ENCODE measurements around the gene SLC38A5. TPM values are rescaled to one million over a fixed set of nuclear protein-coding genes. Genes with fewer than 3 reads are reported as not detected.

The SLC38A5 gene
- total and polyA plus RNA-seq, 2 of the 13 experiments (the other 11 are each of a cell fraction or from before 2014, with no cell fraction given) = 46.1 to 73.4 TPM

- no TSS peak for BruUV-seq (replicated peaks)
- Histone ChIP-seq H4K20me1 (ENCODE audit: insufficient read depth, low read length) (no peaks in the 10 kb centered on the region), H3K4me2 (ENCODE audit: low read depth, low read length) (no peak overlapping the region), H3K27ac (ENCODE audit: extremely low read length, insufficient read depth, low read length) (no peak overlapping the region), H3K36me3 (replicated peaks in 1 of 2; ENCODE audit: control insufficient read depth in 1 of 2, insufficient read depth in 2 of 2, low read length in 2 of 2) (no peaks in the 10 kb centered on the region; a peak in 1 of 5 replicates), H3K79me2 (ENCODE audit: insufficient read depth, low read length) (no peaks in the 10 kb centered on the region), H3K9ac (ENCODE audit: insufficient read depth, low read depth, low read length) (no peak overlapping the region), H3K9me3 (ENCODE audit: low read length) (no peaks in the 10 kb centered on the region), H3K4me3 (replicated peaks in 1 of 3; ENCODE audit: insufficient read depth in 1 of 3, low read depth in 2 of 3, low read length in 3 of 3) (no peak overlapping the region), H3K4me1 (ENCODE audit: insufficient read depth, low read length) (0 out of 2 replicates have a peak, but pooled peaks cover under 1% of the 10 kb centered on the region), H3K27me3 (ENCODE audit: control insufficient read depth in 1 of 2, insufficient read depth in 2 of 2, low read length in 2 of 2) (no peaks in the 10 kb centered on the region), H2AFZ (ENCODE audit: low read length) (no peak overlapping the region)
- peak; percentile 79 for TF ChIP-seq ZNF18 (CRISPR knock-in tag; IDR thresholded peaks at IDR 0.05; ENCODE audit: insufficient replicate concordance)
- TF ChIP-seq E2F5 (CRISPR knock-in tag; conservative IDR thresholded peaks at IDR 0.05) = no peak
- CTCF ChIA-PET (ENCODE audit: low intra/inter-chr PET ratio, low total read pairs) = no interaction called here
- no peak; the same call in 2 of the 3 replicates for ATAC-seq
- FAIRE-seq = no peak
- DNase-seq (ENCODE audit: low spot score) = no peak
- WGBS (ENCODE audit: low lambda C conversion rate) = no CpG with 5 or more reads among the region's 3 CpGs
- intact Hi-C loops (cut with micrococcal nuclease; ENCODE audit: unreplicated experiment) = no loop called here
- in situ Hi-C loops (cut with HindIII; ENCODE audit: extremely low pct_ligation_motif_present, low pct_unique_long_range_greater_than_20kb) = no loop called here
- POLR2A ChIA-PET = no interaction called here
Measured at GRCh38 chrX:48488034-48488433, 18.0 kb upstream of the SLC38A5 start.

GRCh38 chrX:48487362-48487798 is 17.3 kb upstream of the SLC38A5 start:
- in situ Hi-C loops (cut with HindIII; ENCODE audit: extremely low pct_ligation_motif_present, low pct_unique_long_range_greater_than_20kb) (no loop called here), intact Hi-C loops (cut with micrococcal nuclease; ENCODE audit: unreplicated experiment) (no loop called here)
- Histone ChIP-seq H3K4me3 (replicated peaks in 1 of 3; ENCODE audit: insufficient read depth in 1 of 3, low read depth in 2 of 3, low read length in 3 of 3) (no peak overlapping the region), H3K27me3 (ENCODE audit: control insufficient read depth in 1 of 2, insufficient read depth in 2 of 2, low read length in 2 of 2) (no peaks in the 10 kb centered on the region), H3K27ac (ENCODE audit: extremely low read length, insufficient read depth, low read length) (no peak overlapping the region), H3K79me2 (ENCODE audit: insufficient read depth, low read length) (no peaks in the 10 kb centered on the region), H3K4me2 (ENCODE audit: low read depth, low read length) (no peak overlapping the region), H2AFZ (ENCODE audit: low read length) (no peak overlapping the region), H3K9ac (ENCODE audit: insufficient read depth, low read depth, low read length) (no peak overlapping the region), H4K20me1 (ENCODE audit: insufficient read depth, low read length) (no peaks in the 10 kb centered on the region), H3K9me3 (ENCODE audit: low read length) (no peaks in the 10 kb centered on the region), H3K36me3 (replicated peaks in 1 of 2; ENCODE audit: control insufficient read depth in 1 of 2, insufficient read depth in 2 of 2, low read length in 2 of 2) (peaks cover 0 to under 1% of the 10 kb centered on the region in 2 experiments; a peak in 3 of 5 replicates), H3K4me1 (ENCODE audit: insufficient read depth, low read length) (no peaks in the 10 kb centered on the region)
- FAIRE-seq = no peak
- TF ChIP-seq EP300 (IDR thresholded peaks at IDR 0.05; ENCODE audit: low read depth in 2 of 2, low read length in 2 of 2) (no peak), EP300 (CRISPR knock-in tag; IDR thresholded peaks at IDR 0.05; ENCODE audit: borderline replicate concordance) (no peak), ZBTB33 (CRISPR knock-in tag; IDR thresholded peaks at IDR 0.05) (peak; percentile 52; the same call in 1 of the 2 replicates), GFI1 (CRISPR knock-in tag; IDR thresholded peaks at IDR 0.05; ENCODE audit: borderline replicate concordance) (no peak)
- ChIA-PET CTCF (ENCODE audit: low intra/inter-chr PET ratio, low total read pairs) (no interaction called here), POLR2A (no interaction called here)
- no peak; the same call in 2 of the 3 replicates for ATAC-seq
- whole genome bisulfite sequencing (ENCODE audit: low lambda C conversion rate) = no CpG with 5 or more reads among the region's 10 CpGs
- DNase-seq (ENCODE audit: low spot score) = peak; percentile 30
- BruUV-seq (replicated peaks) = no TSS peak

All from HepG2 (cell line).